Stimulated activated CD4-positive, alpha-beta T cell treated with anti-CD3 and anti-CD28 coated beads, Interleukin-4, amount 100 ng/mL, for 24 hours (primary cell): ENCODE data around the gene GRIFIN.

ENCODE experiments used
- DNase-seq: peaks from one replicate; pipeline ENCODE4 v3.0.0-alpha.2; 2020

The GRIFIN gene, protein sequence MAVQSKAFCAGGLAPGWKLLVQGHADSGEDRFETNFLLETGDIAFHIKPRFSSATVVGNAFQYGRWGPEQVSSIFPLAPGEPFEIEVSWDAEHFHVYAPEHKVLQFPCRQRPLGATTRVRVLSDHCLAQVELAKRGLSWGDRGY

DNA sequence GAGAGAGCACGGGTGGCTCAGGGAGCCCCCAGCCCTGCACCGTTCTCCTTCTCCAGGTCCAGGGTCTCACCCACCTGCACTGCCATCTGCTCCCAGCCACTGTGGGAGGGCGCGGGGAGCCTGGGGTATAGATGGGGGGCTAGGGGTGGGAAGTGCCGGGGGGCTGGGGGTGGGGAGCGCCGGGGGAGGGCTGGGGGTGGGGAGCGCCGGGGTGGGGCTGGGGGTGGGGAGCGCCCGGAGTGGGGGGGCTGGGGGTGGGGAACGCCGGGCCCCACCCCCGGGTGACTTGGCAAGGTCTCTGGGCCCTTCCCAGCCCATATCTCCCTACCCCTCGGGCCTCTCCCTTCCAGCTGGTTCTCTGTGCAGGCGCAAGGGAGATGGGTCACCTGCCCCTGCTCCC is at the start of gene GRIFIN:
TSS of gene GRIFIN (minus strand) at position 101 of the 400 bp plus-strand sequence. CDS start at position 86, 15 bp downstream.
- DNase-seq = no peak

DNA sequence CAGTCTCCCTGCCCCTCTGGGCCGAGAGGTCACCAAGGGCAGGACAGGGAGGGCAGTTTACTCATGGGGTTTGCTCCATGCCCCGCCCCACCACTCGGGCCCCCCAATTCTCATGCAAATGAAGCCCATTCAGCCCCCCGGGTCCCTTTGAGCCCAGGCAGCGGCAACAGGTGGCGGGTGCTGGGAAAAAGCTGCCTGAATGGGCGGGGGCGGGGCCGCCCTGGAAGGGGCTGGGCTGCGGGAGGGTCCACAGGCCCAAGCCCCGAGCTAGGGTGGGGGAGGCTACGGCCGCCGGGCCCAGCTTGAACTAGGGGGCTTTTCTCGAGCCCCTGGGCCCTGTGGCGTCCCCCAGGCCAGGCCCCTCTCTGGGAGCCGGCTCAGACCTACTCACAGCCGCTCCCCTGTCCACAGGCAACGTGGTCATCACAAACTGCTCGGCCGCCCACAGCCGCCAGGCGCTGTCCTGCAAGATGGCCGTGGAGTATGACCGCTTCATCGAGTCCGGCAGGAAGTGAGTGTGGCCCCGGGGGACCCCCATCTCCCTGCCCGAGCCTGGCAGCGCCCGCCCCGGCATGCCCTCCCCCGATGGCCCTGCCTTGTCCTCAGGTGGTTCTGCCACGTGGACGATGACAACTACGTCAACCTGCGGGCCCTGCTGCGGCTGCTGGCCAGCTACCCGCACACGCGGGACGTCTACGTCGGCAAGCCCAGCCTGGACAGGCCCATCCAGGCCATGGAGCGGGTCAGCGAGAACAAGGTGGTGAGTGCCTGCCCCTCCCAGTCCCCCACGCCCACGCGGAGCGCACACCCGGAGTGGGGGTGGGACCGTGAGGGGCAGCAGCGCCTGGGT is 48.8 kb upstream of the GRIFIN start:
- no peak for DNase-seq

DNA sequence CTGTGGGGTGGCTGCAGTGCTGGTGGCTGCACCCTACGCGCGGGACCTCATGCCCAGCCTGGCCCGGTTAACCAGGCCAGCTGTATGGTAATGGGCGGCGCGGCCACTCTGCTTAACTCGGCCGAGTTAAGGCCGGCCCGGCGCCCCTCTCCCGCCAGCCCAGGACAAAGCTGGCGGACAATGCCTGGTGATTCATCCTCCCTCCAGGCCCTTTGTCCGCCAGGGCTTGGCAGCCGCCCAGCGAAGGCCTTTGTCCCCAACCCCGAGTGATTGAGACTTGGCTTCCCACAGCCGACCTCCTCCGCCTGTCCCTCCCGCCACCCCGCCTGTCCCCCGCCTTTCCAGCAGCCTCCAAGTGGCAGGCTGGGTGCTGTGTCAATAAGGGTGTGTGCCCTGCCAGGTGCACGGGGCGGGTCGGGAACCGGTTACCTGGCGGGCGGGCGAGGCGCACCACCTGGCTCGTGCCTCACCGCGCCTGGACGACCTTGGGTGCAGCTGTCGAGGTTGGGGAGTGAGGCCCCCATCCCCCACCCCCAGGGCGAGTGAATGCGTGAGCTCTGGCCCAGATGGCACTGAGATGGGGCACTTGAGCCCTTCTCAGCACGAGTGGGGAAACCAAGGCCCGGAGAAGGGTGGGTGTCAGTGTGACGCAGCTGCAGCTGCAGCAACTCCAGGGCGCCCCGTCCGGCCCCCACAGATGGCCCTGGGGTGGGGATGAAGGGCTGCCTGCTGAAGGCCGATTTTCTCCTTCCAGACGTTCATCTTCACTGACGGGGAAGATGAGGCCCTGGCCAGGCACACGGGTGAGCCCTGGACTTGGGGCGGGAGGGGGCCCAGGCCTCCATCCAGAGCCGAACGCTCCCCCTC is 48.0 kb upstream of the GRIFIN start:
- DNase-seq = no peak

DNA sequence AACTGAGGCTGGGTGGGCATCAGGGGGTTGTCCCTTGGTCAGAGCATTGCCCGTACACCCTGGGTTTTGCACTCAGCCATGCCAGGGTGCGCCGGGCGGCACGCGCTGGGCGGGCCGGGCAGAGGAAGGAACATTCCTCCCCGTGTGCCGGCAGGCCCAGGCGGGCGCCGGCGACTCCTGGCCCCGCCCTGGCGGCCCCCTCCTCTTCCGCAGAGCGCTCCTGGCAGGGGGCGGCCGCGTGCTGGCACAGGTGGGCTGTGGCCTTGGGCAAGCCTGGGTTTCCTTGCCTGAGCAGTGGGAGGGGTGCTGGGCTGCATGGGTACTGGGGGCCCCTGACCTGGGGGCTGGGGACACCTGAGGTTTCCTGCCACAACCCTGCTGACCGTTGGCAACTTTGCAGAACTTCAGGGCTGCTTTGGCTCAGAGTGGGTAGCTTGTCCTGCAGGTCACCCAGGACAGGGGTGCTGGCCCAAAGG is 47.3 kb upstream of the GRIFIN start:
- no peak for DNase-seq

DNA sequence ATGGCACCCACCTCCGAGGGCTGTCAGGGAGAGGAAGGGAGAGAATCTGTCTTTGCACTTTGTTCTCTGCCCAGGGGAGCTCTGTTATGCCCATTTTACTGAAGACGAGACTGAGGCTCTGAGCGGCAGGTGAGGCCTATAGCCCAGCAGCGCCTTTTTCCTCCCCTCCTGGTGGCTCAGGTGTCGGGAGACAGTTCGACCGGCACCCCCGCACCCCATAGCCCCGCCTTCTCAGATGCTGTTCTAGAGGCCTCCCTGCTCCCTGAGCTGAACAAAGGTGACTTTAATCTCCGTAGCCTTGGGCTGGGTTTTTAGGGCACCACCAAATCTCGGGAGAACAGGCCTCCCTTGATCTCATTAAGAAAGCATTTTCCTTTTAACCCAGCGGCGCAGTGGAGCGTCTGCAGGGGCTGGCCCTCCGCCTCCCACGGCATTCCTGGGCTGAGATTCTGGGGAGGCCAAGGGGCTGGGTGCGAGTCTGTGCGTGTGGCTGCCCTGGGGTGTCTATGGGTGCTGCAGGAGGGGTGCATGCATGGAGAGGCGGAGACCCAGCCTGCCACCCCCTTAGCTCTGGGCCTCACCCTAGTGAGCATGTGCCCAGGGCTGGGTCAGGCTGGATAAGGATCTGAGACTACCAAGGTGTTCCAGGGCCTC is 46.7 kb upstream of the GRIFIN start:
- peak; percentile 36 for DNase-seq

DNA sequence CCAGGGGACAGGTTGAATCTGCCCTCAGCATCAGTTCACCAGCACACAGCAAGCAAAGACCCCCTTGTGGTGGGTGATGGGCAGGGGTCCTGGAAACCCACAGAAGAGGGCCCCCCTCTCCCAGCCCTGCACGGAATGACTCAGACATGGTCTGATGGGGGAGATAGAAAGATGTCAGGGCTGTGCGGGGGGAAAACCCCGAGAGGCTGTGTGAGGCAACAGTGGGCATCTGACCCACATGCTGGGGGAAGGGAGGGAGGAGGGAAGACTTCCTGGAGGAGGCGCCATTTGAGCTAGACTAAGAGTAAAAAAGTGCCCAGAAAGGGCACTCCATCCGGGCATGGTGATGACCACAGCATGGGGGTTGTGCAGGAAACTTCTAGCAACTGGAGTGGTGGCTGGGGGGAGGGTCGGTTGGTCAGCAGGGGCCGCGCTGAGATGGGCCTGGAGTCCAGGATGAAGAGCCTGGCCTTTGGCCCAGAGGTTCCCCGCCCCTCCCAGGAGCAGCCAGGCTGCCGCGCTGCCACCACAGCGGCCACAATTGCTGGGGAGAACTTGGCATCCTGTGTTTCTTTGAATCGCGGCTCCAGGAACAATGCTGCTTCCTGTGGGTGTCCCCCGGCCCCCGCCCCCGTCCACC is 45.9 kb upstream of the GRIFIN start:
- peak; percentile 73 for DNase-seq

DNA sequence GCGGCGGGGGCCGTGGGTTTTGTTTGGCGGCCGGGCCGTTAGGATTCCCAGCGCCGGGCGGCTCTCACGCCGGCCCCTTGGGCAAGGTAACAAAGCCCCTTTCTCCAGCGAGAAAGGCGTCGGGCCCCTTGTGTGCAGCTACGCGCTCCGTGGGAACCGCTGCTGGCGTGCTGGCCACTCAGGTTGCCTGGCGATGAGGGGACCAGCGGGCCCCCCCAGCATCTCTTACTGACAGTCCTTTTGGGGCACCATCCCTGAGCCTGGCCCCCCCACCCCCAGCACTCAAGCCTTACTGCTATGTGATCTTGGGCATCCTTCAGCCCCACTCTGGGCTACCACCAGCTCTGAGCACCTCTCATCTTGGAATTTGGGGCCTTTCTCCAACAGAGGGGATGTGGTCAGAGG is 45.1 kb upstream of the GRIFIN start:
- no peak for DNase-seq

DNA sequence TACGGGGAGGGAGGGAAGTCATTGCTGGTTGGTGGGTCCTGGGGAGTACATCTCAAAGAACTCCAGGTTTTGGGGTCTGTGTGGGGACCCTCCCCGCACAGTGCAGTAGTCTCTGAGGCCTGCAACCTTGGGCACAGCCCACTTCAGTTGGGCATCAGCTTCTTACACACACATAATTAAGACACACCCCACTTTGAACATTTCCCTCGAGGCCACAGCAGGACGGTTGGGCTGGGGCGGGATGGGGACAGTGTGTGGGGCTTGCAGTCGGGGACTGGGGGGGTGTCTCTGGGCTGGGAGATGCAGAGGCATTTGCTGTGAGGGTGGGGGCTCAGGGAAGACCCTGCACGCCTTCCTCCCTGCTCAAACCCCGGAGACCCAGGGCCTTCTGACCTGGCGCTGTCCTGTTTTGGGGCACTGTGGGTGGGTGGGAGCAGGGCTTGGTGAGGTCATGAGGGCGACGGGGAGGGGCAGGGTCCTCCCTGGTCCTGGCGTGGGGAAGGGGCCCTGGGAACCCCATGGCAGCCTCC is 44.6 kb upstream of the GRIFIN start:
- DNase-seq = no peak

DNA sequence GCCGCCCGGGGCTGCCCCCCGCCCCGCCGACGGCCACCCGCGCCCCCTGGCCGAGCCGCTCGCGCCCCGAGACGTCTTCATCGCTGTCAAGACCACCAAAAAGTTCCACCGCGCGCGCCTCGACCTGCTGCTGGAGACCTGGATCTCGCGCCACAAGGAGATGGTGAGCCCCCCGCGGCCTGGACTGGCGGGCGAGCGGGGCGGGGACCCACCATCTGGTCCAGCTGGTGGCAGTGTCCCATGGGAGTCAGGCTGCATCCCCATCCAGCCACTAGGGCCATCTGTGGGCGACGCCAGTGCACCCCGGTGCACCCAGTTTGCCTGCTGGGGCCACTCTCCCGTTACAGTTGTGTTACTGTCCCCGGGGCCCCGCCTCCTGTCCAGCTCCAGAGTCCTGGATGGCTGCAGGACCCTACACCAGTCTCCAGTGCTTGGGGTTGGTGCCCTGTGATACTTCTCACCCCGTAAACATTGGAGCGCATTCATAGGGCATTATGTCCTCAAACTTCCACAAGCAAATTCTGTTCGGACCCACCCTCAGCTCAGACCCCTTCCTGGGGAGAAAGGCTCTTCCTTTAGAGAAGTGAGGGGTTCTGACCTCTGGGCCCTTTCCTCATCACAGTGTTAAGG is 44.0 kb upstream of the GRIFIN start:
- no peak for DNase-seq

DNA sequence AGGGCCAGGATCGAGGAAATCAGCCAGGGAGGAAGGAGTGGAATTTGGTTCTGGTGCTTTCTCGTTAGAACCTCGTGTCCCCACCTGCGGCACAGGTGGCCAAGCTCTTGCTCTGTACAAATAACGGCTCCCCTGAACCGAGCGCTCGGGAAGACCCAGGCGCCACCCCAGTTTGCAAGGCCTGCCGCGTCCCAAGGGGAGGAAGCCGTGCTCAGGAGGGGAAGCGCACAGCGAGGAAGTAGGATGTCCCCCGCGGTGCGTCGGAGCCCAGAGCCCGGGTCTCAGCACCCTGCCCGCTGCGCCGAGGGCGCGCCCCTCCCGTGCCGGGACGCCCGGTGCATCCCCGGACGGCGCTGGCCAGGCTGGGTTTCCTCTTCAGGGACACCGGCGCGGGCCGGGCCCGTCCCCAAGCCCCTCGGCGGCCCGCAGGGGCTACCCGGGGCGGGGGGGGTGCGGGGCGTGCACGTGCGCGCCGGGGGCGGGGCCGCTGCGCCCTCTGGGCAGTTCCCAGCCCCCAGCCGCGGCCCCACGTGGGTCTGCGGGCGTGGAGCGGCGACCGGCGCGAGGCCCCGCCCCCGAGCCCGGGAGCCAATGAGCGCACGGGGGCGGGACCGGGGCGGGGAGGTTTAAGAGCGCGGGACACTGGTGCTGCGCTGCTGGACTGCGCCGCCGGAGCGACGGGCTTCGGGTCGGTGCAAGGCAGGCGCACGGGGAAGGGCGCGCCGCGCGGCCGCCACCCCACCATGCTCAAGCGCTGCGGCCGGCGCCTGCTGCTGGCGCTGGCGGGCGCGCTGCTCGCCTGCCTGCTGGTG is 43.1 kb upstream of the GRIFIN start, which contains the start of gene LFNG:
TSS of gene LFNG (plus strand) at position 656 of the 812 bp plus-strand sequence. CDS start at position 744, 88 bp downstream.
- peak; percentile 81 for DNase-seq

DNA sequence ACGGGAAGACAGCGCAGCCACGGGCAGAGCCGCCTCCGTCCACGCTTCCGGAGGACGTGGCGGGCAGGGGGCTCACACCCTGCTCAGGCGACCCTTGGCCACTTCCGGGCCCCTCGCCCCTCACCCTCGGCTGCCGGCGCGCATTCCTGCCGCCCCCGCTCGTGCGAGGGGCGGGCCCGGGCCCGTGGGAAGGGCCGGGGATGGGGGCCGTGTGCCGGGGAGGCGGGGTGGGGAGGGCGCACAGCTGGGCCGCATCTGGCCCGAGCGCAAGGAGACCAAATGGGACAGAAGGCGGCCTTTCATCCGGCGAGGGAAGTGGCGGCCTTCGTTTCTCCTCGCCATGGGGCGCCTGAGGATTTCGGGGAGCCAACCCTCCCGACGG is 42.5 kb upstream of the GRIFIN start:
- DNase-seq = no peak

DNA sequence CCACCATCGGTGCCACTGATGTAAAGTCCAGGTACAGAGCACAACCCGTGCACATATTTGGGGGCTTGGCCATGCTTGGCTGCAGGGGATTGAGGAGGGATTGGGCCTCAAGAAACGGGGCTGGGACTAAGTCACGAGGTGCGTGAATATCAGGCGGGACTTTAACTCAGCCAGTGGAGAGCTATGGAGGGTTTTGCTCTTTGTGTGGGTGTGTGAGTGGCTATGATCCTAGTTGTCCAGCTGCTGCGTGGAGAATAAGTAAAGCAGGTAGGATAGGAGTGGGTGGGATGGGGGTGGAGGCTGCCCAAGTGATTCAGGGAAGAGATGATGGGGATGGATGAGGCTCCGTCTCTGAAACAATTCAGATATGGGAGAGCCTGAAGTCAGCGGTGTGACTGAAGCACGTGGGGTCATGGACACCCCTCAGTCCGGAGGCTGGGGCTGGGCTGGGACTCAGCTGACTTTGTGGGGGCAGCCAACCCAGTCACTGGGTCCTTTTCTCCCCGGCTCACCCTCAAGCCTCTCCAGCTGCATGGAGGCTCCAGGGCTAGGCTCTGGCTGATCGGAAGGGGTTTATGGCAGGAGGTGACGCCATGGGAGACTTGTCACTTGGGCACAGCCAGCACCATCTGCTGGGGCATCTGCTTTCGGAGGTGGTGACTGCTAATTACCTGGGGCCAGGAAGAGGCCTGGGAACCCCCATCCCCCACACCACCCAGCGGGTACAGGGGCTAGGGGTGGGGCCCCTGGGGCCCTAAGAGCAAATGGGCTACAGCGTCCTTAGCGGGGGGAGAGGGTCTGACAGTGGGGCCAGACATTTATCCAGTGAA is 41.7 kb upstream of the GRIFIN start:
- no peak for DNase-seq

DNA sequence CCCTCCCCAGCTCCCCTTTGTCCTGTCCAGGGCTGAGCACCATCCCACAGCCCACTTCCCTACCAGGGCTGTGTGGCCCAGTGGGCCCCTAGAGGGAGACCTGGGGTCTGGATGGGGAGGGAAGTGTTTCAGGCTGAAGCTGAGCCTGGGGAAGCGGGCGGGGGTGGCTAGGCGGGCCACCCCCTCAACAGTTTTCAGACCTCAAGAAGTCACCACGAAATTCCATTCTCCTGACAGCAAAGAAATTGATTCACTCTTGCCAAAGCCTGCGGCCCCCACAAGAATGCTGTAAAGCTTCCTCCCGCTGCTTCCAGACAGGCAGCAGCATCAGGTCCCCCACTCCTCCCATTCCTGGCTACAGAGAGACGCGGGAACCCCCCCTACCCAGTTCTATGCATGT is 40.8 kb upstream of the GRIFIN start:
- no peak for DNase-seq

DNA sequence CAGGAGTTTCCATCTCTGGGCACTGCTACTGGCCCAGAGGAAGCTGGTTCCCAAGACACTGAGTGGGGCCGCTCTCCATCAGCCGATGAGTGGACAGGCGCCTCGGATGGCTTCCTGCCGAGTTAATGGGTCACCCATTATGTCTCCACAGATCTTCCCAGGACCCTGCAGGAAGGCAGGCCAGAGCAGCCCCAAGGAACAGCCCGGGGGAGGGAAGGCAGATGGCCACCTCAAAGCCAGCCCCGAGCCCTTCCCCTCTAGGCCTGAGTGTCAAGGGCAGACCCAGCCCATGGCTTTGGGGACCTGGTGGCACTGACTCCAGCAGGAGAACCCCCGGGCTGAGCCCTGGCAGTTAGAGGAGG is 40.0 kb upstream of the GRIFIN start:
- DNase-seq = no peak

DNA sequence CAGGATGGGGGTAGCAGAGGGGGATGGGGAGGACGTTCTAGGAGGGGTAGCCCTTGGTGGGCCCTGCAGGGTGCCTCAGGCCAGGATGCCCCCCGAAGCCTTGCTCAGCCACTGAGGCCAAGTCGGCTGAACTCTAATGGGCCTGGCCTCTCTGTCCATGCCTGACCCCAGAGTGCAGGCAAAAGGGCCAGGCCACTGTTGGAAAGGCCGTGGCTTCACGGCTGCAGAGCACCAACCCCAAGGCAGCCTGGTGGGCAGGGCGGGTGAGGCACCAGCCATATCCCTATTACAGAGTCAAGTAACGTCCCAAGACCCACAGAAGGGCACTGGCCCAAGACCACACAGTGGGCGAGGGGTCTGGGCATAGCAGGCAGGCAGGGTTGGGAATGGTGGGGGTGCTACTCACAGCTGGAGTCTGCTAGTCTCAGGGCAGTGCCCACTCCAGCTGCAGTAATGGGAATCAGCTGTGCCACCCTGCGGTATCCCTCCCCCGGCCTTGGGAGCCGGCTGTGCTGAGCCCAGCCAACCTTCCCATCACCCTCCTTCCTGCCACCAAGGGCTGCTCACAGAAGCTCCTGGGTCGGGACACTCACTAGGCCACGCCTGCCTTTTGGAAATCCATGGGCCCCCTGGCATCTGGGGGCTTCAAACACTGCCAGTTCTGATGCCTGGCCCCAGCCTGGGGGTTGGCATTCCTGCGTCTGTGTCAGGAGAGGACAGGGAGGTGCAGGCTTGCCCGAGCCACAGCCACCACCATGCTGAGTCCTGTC is 39.4 kb upstream of the GRIFIN start:
- no peak for DNase-seq

DNA sequence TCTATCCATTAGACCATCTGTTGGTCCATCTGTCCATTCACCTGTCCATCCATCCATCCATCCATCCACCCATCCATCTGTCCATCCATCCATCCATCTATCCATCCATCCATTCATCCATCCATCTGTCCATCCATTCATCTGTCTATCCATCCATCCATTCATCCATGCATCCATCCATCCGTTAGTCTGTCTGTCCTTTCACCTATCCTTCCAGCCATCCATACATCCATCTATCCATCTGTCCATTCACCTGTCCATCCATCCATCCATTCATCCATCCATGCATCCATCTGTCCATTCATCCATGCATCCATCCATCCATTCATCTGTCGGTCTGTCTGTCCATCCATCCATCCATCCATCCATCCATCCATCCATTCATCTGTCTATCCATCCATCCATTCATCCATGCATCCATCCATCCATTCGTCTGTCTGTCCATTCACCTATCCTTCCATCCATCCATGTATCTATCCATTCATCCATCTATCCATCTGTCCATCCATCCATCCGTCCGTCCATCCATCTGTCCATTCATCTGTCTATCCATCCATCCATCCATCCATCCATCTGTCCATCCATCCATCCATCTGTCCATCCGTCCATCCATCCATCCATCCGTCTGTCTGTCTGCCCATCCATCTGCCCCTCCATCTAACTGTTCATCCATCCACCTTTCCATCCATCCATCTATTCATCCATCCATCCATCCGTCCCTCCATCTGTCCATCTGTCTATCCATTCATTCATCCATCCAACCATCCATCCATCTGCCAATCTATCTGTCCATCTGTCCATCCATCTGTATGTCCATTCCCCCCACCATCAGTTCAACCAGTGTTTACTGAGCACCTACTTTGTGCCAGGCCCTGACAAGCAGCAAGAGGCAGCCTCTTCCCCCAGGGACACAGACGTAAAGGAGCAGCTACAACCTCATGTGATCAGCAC is 38.5 kb upstream of the GRIFIN start:
- DNase-seq = no peak

DNA sequence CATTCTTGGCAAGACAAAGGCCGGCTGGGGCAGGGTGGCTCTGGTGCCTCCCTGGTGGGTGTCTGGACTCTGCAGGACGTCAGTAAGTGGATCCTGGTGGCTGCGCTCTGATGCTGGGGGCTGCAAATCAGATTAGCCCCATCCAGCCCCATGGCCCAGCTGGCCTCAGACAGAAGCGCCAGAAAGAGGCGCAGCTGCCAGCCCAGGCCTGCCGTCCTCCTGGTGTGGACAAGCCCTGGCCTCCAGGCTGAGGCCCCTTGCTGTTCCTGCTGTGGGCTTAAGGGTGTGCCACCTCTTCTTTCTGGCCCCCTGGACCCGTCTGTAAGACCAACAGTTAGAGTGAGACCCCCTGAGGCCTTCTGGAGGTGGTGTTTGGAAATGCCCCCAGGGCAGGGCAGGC is 37.5 kb upstream of the GRIFIN start:
- DNase-seq = no peak

DNA sequence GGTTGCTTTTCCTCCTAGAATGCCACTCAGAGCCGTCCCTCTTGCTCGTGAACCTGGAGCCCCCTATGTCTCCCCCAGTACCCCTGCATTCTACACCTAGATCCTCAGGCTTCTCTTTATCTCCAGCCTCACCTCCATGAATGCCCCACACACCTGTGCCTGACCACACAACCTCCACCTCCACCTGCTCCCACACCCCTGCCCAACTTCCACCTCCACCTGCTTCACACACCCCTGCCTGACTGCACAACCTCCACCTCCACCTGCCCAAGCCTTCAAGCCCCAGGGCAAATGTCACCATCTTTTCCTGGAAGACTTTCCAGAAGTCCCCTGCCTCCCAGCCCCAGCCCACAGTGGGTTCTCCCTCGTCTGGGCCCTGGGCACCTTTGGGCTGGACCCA is 36.5 kb upstream of the GRIFIN start:
- DNase-seq = no peak
